ENCODE measurements around the gene HOXA2. TPM values are rescaled to one million over a fixed set of nuclear protein-coding genes. Genes with fewer than 3 reads are reported as not detected.

HOXA2 gene
- total RNA-seq, 1 donor from 2014 or later: 1.1 TPM

DNA sequence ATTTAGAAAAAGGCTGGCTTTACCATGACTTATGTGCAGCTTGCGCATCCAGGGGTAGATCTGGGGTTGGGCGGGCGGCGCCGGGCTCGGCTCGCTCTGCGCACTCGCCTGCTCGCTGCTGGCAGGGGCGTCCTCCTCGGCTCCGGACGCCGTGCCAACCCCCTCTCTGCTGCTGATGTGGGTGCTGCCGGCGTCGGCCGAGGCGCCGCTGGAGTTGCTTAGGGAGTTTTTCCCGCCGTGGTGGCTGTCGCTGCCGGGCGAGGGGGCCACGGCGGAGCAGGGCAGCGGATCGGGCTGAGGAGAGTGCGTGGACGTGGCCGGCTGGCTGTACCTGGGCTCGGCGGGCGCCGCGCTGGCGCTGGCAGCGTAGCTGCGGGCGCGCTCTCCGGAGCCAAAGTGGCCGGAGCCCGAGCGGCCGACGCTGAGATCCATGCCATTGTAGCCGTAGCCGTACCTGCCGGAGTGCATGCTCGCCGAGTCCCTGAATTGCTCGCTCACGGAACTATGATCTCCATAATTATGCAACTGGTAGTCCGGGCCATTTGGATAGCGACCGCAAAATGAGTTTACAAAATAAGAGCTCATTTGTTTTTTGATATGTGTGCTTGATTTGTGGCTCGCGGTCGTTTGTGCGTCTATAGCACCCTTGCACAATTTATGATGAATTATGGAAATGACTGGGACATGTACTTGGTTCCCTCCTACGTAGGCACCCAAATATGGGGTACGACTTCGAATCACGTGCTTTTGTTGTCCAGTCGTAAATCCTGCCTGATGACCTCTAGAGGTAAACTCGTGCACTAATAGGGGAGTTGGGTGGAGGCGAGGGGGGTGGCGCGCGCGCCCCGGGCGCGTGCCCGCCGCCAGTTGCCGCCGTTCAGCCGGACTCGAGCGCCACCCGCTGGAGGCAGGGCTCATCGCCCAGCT, 40.8 kb upstream of the HOXA2 start, which contains the start of gene HOXA5:
Gene HOXA5, minus strand, starts transcription at position 659 of the 927 bp plus-strand sequence. Its CDS starts 74 bp downstream, at position 585.
- peak; percentile 86 for DNase-seq (ENCODE audit: low spot score)
- H3K9me3 Mint-ChIP-seq (ENCODE audit: unreplicated experiment): no peaks in the 10 kb centered on the region
- H3K27me3 Mint-ChIP-seq (ENCODE audit: unreplicated experiment): peaks cover 42% of the 10 kb centered on the region
- H3K4me1 Mint-ChIP-seq (ENCODE audit: unreplicated experiment): peaks cover 28% of the 10 kb centered on the region
- peak within 1 kb of the TSS; percentile 91 for H3K4me3 Mint-ChIP-seq (ENCODE audit: unreplicated experiment)
- TF ChIP-seq, protein P1, sequence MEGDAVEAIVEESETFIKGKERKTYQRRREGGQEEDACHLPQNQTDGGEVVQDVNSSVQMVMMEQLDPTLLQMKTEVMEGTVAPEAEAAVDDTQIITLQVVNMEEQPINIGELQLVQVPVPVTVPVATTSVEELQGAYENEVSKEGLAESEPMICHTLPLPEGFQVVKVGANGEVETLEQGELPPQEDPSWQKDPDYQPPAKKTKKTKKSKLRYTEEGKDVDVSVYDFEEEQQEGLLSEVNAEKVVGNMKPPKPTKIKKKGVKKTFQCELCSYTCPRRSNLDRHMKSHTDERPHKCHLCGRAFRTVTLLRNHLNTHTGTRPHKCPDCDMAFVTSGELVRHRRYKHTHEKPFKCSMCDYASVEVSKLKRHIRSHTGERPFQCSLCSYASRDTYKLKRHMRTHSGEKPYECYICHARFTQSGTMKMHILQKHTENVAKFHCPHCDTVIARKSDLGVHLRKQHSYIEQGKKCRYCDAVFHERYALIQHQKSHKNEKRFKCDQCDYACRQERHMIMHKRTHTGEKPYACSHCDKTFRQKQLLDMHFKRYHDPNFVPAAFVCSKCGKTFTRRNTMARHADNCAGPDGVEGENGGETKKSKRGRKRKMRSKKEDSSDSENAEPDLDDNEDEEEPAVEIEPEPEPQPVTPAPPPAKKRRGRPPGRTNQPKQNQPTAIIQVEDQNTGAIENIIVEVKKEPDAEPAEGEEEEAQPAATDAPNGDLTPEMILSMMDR (IDR thresholded peaks at IDR 0.05; ENCODE audit: unreplicated experiment): peak; percentile 90
- H3K36me3 Mint-ChIP-seq (ENCODE audit: low read depth, unreplicated experiment): peaks cover 8% of the 10 kb centered on the region
- no peak within 1 kb of the TSS for H3K27ac Mint-ChIP-seq (ENCODE audit: unreplicated experiment)

DNA sequence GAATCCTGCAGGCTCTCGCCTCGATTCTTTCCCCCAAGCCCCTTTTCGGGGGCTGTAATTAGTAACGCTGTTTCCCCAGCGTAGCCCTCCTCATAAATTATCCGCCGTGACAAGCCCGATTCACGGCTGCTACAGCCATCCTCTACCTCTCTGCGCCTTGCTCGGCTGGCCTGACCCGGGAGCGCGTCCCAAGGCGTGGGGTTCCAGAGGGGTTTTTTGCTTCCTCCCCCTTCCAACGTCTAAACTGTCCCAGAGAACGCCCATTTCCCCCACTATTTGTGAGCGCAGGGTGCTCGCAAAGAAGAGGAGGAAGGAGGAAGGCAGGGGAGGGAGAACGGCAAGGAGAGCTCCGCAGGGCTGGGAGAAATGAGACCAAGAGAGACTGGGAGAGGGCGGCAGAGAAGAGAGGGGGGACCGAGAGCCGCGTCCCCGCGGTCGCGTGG, 40.1 kb upstream of the HOXA2 start:
- TF ChIP-seq, protein P1 (IDR thresholded peaks at IDR 0.05; ENCODE audit: unreplicated experiment): no peak
- DNase-seq (ENCODE audit: low spot score): no peak
- H3K36me3 Mint-ChIP-seq (ENCODE audit: low read depth, unreplicated experiment): peaks cover 8% of the 10 kb centered on the region
- H3K4me3 Mint-ChIP-seq (ENCODE audit: unreplicated experiment): peak overlapping the region; percentile 91
- H3K27ac Mint-ChIP-seq (ENCODE audit: unreplicated experiment): no peak overlapping the region
- peaks cover 25% of the 10 kb centered on the region for H3K4me1 Mint-ChIP-seq (ENCODE audit: unreplicated experiment)
- peaks cover 39% of the 10 kb centered on the region for H3K27me3 Mint-ChIP-seq (ENCODE audit: unreplicated experiment)
- no peaks in the 10 kb centered on the region for H3K9me3 Mint-ChIP-seq (ENCODE audit: unreplicated experiment)

DNA sequence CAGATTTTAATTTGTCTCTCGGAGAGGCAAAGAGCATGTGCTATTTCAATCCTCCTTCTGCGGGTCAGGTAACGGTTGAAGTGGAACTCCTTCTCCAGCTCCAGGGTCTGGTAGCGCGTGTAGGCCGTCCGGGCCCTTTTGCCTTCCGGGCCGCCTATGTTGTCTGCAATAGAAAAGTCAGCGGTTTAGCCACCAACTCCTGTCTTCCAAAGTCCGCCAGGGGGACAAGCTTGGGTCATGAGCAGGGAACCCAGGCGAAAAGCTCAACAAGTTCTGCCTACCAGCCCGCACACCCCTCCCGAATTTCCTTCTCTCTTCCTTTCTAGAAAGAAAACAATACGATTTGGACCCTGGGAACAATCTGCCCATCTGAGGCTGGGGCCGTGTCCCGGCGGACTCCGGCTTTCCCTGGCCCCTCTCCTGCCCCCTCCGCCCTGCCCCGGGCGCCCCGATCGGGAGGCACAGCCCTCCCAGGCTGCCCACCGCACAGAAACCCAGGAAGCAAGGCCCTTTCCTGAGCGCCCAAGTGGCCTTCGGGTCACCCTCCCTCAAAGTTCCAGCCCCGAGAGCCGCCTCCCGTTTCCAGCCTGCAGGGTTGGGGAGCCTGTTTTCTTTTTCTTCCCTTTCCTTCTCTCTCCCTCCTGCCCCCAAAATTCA, 39.6 kb upstream of the HOXA2 start:
- H3K9me3 Mint-ChIP-seq (ENCODE audit: unreplicated experiment): no peaks in the 10 kb centered on the region
- H3K36me3 Mint-ChIP-seq (ENCODE audit: low read depth, unreplicated experiment): peaks cover 8% of the 10 kb centered on the region
- no peak overlapping the region for H3K27ac Mint-ChIP-seq (ENCODE audit: unreplicated experiment)
- TF ChIP-seq, protein P1 (IDR thresholded peaks at IDR 0.05; ENCODE audit: unreplicated experiment): no peak
- DNase-seq (ENCODE audit: low spot score): peak; percentile 43
- peaks cover 35% of the 10 kb centered on the region for H3K27me3 Mint-ChIP-seq (ENCODE audit: unreplicated experiment)
- H3K4me1 Mint-ChIP-seq (ENCODE audit: unreplicated experiment): peaks cover 23% of the 10 kb centered on the region
- H3K4me3 Mint-ChIP-seq (ENCODE audit: unreplicated experiment): peak overlapping the region; percentile 91

DNA sequence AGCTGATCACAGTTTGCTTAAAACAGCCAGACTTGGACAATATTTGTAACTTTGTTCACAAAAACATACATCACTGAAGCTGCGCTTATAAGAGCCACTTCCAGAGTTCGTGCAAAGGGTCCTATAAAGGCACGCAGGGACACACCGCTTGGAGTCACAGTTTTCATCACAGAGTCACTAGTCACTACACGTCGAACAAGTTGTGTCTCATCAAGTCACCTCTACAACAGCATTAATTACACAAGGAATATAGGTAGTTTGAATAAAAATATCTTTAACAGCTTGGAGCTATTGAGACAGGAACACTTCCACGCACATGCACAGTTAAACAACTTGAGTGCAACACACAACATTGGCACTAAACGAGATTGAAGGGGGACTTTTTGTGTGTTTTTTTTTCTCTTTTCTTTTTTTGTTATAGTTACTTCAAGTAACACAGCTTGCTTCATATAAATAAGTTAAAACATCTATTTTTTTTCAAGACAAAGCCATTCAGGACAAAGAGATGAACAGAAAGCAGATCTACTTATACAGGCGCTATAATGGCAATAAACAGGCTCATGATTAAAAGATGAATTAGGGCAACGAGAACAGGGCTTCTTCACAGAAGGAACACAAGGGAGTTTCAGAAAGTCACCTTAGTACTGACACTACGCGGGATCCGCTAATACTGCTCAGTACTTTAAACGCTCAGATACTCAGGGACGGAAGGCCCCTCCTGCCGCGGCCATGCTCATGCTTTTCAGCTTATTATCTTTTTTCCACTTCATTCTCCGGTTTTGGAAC, 38.8 kb upstream of the HOXA2 start:
- peaks cover 8% of the 10 kb centered on the region for H3K36me3 Mint-ChIP-seq (ENCODE audit: low read depth, unreplicated experiment)
- TF ChIP-seq, protein P1 (IDR thresholded peaks at IDR 0.05; ENCODE audit: unreplicated experiment): no peak
- H3K4me1 Mint-ChIP-seq (ENCODE audit: unreplicated experiment): peaks cover 29% of the 10 kb centered on the region
- H3K9me3 Mint-ChIP-seq (ENCODE audit: unreplicated experiment): no peaks in the 10 kb centered on the region
- peaks cover 30% of the 10 kb centered on the region for H3K27me3 Mint-ChIP-seq (ENCODE audit: unreplicated experiment)
- DNase-seq (ENCODE audit: low spot score): no peak
- H3K4me3 Mint-ChIP-seq (ENCODE audit: unreplicated experiment): peak overlapping the region; percentile 72
- no peak overlapping the region for H3K27ac Mint-ChIP-seq (ENCODE audit: unreplicated experiment)
